HG02870 (cell line): ENCODE results near the gene CLN6.
"Not testable (repeated sequence)": the region's sequence is repeated elsewhere in the genome, so short reads cannot be mapped to it uniquely, and the experiment has no call there.

Experiments used
- ATAC-seq: cut with Tn5 transposase; IDR thresholded peaks from one replicate; pipeline ENCODE4 v1.9.1; 2021; ENCODE audit warnings: mild to moderate bottlenecking, moderate library complexity; ENCODE audit not compliant: unreplicated experiment

The CLN6 gene

DNA sequence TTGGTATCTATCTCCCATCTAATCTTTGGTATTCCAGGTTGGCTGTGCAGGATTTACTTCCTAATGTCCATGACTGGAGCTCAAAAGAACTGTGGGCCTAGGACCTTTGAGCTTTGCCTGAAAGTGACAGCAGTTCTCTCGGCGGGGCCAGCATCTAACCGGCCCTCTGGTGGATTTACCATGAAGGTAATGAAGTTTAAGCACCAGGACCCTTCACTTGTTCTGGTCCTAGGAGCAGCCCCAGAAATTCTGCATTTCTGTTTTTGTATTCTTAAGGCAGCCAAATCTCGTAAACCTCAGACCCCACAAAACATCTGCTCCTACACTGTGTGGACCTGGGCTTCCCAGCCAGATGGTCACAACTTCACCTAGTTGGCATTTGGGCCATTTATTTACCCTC lies 37.4 kb downstream of the CLN6 start:
- ATAC-seq = no peak

DNA sequence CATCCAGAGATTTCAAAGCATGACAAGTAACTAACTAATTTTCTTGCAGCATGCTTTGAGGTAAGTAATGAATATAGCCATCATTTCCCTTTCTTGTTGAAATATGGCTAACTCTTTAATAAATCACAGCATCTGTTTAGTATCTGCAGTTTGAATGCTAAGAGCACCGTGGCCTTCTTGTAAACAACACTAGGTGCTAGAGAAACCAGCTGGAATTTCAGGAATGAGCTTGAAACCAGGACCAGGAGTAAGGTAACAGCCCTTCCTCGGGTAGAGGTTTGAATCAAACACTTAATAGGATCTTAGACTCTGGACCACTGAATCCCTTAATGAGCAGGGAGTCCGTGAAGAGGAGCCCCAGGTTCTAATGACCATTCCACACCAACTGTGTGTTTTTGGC lies 38.0 kb downstream of the CLN6 start:
- ATAC-seq = no peak

- no peak for ATAC-seq
Observed at GRCh38 chr15:68190048-68190447, 39.5 kb downstream of the CLN6 start.

GRCh38 chr15:68188647-68189046 lies 40.9 kb downstream of the CLN6 start:
- ATAC-seq = no peak

GRCh38 chr15:68187559-68187958 lies 42.0 kb downstream of the CLN6 start:
- ATAC-seq = no peak

- ATAC-seq = no peak
Observed at GRCh38 chr15:68186671-68187397, 42.7 kb downstream of the CLN6 start.

DNA sequence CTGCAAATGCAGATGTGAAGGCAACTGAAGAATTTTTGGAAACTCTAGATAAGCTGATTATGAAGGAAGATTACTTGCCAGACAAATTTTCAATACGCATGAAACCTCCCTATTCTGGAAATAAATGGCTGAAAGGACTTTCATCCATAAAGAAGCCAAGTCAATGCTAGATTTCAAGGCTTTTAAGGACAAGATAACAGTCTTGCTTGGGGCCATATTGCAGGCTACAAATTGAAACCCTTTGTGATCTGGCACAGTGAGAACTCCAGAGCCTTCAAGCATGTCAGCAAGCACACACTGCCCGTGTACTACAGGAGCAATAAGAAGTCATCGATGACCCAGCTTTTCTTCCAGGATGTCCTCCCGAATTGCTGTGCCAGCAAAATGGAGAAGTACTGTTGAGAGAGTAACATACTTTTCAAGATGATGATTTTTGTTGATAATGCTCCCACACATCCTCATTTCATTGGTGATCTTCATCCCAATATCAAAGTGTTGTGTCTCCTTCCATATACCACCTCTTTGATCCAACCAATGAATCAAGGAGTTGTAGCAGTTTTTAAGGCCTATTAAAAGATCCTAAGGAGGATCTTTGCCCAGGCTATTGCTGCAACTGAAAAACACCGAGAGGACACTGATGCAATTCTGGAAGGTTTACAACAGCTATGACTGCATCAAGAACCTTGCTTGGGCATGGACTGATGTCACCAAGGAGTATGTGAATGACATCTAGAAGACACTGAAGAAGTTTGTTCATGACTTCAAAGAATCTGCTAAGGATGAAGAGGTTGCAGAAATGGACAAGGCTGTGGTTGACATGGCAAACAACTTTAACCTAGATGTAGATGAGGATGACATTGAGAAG lies 44.7 kb downstream of the CLN6 start:
- ATAC-seq = no peak

- ATAC-seq = no peak
Observed at GRCh38 chr15:68183616-68184315, 45.8 kb downstream of the CLN6 start.

DNA sequence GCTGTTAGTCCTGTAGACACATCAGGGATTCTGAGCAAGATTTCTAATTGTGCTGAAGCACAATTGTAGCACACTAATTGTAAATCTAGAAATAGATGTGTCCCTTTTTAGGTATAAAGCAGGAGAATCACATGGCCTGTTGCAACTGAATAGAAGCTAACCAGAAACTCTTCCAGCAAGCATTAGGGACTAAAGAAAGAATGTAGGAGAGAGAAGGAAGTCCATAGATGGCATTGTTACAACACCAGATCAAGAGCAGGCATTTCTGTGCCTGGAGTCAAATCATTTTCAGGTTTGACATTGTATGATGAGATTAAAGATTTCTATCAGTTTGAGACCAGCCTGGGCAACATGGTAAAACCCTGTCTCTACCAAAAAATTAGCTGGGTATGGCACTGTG lies 51.8 kb downstream of the CLN6 start:
- ATAC-seq = no peak

- ATAC-seq = no peak
Observed at GRCh38 chr15:68176601-68177000, 52.9 kb downstream of the CLN6 start.

DNA sequence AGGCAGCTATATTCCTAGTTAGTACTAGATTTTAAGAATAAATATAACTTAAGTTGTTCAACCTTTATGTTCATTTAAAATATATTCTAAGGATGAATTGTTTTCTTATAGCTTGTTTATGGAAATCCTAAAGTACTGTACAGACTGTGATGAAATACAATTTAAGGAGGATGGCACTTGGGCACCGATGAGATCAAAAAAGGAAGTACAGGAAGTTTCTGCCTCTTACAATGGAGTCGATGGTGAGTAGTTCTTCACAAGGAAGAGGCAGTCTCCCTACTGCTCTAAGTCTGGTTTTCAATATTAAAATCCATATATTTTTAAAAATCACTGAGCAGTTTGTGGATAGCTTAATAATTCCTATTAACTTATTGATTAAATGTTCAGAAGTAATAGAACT lies 54.0 kb downstream of the CLN6 start:
- ATAC-seq = no peak

DNA sequence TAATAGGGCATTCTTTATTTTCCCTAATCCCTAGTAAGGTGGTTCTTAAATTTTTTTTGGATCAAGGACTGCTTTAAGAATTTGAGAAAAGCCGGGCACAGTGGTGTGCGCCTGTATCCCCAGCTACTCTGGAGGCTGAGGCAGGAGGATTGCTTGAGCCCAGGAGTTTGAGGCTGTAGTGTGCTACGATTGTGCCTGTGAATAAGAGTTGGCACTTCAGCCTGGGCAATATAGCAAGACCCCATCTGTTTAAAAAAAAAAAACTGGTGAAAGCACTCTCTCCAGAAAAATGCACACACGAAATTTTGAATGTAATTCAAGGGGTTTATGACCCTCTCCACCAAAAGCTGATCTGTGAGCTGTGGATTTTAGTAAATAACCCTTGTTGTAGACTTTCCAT lies 56.4 kb downstream of the CLN6 start:
- no peak for ATAC-seq

DNA sequence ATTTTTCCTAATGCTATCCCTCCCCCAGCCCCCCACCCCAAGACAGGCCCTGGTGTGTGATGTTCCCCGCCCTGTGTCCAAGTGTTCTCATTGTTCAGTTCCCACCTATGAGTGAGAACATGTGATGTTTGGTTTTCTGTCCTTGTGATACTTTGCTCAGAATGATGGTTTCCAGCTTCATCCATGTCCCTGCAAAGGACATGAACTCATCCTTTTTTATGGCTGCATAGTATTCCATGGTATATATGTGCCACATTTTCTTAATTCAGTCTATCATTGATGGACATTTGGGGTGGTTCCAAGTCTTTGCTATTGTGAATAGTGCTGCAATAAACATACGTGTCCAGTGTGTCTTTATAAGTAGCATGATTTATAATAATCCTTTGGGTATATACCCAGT lies 57.5 kb downstream of the CLN6 start:
- not testable (repeated sequence) for ATAC-seq

- no peak for ATAC-seq
Observed at GRCh38 chr15:68166847-68167246, 62.7 kb downstream of the CLN6 start.

- no peak for ATAC-seq
Observed at GRCh38 chr15:68163191-68163590, 66.3 kb downstream of the CLN6 start.

DNA sequence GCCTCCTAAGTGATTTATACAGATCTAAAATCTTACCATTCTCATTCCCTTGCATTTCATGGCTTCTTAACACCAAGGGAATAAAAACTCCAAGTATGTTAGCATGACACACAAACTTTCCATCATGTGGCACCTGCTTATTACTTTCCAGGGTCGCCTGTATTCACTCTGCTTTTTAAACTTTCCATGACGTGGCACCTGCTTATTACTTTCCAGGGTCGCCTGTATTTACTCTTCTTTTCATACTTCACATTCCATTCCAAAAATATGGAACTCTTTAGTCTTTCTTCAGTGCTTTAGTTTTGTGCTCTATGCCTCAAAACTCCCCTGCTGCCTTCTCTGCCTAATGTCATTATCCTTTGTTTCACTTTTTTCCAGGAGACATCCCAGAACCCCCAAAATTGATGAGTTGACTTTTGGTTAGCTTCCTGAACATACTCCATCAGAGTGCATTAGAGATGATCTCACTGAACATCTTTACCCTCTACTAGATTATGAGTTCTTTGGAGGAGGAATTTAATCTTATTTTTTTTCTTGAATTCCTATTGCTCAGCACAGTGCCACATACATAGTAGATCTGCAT lies 71.4 kb downstream of the CLN6 start:
- no peak for ATAC-seq

DNA sequence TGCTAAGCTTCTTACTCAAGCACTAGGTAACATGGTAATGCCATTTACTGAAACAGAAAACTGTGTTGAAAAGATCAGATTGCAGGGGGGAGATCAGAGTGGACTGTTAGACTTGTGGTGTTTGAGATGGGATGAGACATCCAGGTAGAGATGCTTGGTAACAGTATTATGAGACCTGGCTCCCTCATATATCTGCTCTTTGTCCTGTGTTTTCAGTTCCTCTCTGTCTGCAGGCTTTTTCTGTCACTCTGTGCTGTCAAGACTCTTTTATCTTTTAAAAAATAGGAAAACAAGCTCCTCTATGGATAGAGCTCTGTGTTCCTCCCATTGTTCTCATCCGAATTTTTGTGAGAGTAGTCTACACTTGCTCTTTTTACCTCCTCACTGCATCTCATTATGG lies 72.5 kb downstream of the CLN6 start:
- no peak for ATAC-seq
